GM10266 (cell line): Measurements from ENCODE around the gene FBXO42.

Experiments
- DNase-seq: peaks from one replicate; pipeline ENCODE4 v3.0.0; 2012; ENCODE audit errors: extremely low spot score
- TF ChIP-seq, protein P1 (sequence below): IDR thresholded peaks from 2 replicates; pipeline ENCODE4 v1.5.1; 2012; ENCODE audit warnings: mild to moderate bottlenecking, low read depth; ENCODE audit not compliant: control insufficient read depth, insufficient read depth; ENCODE audit errors: missing control alignments

Gene FBXO42

DNA sequence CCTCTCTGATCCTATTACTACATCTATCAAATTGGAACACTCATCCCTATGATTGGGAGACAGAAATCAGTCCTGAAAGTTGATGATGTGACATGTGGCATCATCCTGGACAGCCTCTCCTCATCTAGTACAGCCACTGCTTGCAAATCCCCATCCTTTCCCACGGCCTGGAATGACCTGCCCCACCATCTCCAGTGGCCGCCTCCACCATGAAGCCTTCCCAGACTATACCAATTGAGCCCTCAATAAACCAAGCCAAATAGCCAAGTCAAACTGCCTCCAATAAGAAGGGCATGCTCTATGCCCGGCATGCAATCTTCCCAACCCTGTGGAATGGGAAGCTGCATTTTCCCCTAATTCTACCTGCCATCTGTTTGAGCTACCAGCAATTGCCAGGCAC lies 139.3 kb downstream of the FBXO42 start:
- TF ChIP-seq, protein P1, sequence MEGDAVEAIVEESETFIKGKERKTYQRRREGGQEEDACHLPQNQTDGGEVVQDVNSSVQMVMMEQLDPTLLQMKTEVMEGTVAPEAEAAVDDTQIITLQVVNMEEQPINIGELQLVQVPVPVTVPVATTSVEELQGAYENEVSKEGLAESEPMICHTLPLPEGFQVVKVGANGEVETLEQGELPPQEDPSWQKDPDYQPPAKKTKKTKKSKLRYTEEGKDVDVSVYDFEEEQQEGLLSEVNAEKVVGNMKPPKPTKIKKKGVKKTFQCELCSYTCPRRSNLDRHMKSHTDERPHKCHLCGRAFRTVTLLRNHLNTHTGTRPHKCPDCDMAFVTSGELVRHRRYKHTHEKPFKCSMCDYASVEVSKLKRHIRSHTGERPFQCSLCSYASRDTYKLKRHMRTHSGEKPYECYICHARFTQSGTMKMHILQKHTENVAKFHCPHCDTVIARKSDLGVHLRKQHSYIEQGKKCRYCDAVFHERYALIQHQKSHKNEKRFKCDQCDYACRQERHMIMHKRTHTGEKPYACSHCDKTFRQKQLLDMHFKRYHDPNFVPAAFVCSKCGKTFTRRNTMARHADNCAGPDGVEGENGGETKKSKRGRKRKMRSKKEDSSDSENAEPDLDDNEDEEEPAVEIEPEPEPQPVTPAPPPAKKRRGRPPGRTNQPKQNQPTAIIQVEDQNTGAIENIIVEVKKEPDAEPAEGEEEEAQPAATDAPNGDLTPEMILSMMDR: no peak
- no peak for DNase-seq

GRCh38 chr1:16212251-16212961 lies 139.9 kb downstream of the FBXO42 start, which contains the start of gene ARHGEF19:
TSS of gene ARHGEF19 (minus strand) at chr1:16212652. CDS start at chr1:16209054, 3,598 bp downstream.
- no peak for DNase-seq

GRCh38 chr1:16211824-16212223 lies 140.5 kb downstream of the FBXO42 start:
- DNase-seq: no peak
- TF ChIP-seq, protein P1: no peak

More at GRCh38 chr1:16212251-16212961, 139.9 kb downstream of the FBXO42 start, which contains the start of gene ARHGEF19:
- TF ChIP-seq, protein P1: no peak

DNA sequence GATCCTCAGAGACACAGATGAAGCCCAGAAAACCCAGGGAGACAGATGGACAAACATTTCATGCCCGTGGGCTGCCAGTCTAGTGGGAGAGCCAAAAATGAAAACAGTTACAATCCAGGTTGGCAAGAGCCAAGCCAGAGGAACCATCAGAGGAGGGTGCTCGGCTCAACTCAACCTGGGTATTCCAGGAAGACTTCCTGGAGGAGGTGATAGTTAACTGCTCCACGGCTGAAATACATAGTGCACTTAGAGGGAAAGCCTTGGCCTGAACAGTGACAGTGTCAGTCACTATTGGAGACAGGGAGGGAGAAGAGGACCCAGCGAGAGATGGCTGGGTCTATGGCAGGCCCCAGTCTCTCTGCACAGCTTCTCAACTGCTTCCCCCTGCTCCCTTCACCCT lies 141.7 kb downstream of the FBXO42 start:
- DNase-seq: no peak
- TF ChIP-seq, protein P1: no peak

GRCh38 chr1:16209847-16210407 lies 142.4 kb downstream of the FBXO42 start:
- TF ChIP-seq, protein P1: no peak
- DNase-seq: no peak

DNA sequence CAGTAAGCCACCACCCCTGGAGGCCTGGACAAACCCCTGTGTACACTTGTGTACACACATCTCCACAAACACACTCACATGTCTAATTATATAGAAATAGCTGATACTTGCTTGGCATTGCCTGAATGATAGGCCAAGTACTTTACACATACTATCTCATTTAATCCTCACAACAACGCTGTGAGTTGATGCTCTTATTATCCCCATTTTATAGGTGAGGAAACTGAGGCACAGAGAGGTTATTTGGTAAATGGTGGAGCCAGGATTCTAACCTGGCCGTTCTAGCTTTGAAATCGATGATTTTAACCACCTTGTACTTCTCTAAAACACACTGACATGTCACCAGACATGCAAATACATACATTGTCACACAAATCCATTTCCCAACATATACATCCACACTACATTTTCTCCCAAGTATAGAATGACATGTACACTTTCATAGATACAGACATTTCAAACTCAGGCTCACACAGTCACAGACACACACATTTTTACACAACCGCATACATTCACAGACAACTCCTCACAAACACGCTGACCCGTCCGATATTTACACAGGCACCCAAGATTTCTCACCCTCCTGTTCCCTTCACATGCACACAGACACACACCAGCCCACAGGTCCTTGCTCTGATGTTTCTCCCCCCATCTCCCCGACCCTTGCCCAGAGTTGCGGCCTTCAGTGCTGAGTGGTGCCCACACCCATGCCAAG lies 143.0 kb downstream of the FBXO42 start:
- DNase-seq: no peak
- TF ChIP-seq, protein P1: no peak
